Measurements from ENCODE around the gene FARP2.
"Not testable (repeated sequence)": the region's sequence is repeated elsewhere in the genome, so short reads cannot be mapped to it uniquely, and the experiment has no call there.

FARP2 gene

DNA sequence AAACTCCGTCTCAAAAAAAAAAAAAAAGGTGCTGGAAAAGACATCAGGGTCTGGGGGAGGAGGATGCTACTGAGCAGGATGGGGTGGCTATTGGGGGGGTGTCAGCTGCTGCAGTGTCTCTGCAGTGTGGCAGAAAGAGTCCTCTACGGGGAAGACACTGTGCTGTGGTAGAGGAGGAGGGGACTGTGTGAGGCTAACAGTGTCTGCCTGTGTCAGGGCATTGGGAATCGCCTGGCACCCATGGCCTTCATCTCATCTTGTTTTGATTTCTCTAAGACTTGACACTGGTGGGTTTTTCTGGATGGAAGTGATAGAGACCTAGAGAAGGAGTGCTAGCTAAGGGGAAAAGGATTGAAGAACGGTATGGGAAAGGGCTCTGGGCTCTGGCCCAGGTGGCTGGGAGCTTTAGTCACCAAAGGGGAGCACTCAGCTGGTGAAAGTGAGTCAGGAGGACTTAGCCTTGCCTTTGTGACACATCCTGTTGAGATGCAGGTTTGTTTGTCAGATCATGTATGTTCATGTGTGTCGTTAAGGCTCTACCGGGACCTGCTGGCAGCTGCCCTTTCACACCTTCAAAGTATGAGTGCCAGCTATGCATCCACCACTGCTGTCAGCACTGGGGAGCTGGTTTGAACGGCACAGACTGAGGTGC lies 58.0 kb downstream of the FARP2 start:
- Histone ChIP-seq H3K9ac (no peak overlapping the region), H3K4me1 (peaks cover 2% of the 10 kb centered on the region), H3K36me3 (ENCODE audit: control insufficient read depth, insufficient read depth, low read length) (no peaks in the 10 kb centered on the region), H3K9me3 (ENCODE audit: control insufficient read depth, low read length) (no peaks in the 10 kb centered on the region), H3K4me3 (ENCODE audit: low read depth, low read length) (no peak overlapping the region), H3K79me2 (peaks cover 20% of the 10 kb centered on the region), H3K4me2 (ENCODE audit: low read length) (no peak overlapping the region), H2AFZ (no peak overlapping the region), H3K27me3 (ENCODE audit: control insufficient read depth, insufficient read depth, low read length) (no peaks in the 10 kb centered on the region), H3K27ac (no peak overlapping the region)
- TF ChIP-seq, protein P1, sequence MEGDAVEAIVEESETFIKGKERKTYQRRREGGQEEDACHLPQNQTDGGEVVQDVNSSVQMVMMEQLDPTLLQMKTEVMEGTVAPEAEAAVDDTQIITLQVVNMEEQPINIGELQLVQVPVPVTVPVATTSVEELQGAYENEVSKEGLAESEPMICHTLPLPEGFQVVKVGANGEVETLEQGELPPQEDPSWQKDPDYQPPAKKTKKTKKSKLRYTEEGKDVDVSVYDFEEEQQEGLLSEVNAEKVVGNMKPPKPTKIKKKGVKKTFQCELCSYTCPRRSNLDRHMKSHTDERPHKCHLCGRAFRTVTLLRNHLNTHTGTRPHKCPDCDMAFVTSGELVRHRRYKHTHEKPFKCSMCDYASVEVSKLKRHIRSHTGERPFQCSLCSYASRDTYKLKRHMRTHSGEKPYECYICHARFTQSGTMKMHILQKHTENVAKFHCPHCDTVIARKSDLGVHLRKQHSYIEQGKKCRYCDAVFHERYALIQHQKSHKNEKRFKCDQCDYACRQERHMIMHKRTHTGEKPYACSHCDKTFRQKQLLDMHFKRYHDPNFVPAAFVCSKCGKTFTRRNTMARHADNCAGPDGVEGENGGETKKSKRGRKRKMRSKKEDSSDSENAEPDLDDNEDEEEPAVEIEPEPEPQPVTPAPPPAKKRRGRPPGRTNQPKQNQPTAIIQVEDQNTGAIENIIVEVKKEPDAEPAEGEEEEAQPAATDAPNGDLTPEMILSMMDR (IDR thresholded peaks at IDR 0.05) = no peak

DNA sequence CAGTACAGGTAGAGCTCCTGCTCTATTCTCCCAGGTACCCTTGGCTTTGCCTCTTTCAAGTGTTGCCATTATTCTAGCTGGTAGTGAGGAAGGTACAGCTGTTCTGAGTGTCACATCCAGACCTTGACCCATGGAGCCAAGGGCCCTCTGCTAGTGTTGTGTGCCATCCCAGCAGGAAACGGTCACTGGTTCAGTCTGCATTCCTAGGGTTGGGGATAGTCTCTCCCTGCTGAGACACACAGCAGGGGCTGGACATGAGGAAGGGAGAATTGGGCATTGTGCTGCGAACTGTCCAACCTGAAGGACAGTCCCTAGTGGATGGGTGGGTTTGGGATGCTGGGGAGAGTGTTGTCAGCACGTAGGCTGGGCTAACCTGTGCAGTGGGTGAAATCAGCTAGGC lies 59.1 kb downstream of the FARP2 start:
- no peak overlapping the region for H3K4me3 ChIP-seq (ENCODE audit: low read depth, low read length)
- no peaks in the 10 kb centered on the region for H3K27me3 ChIP-seq (ENCODE audit: control insufficient read depth, insufficient read depth, low read length)
- peaks cover 18% of the 10 kb centered on the region for H3K79me2 ChIP-seq
- H3K36me3 ChIP-seq (ENCODE audit: control insufficient read depth, insufficient read depth, low read length) = no peaks in the 10 kb centered on the region
- no peak overlapping the region for H2AFZ ChIP-seq
- H3K4me2 ChIP-seq (ENCODE audit: low read length) = no peak overlapping the region
- H3K4me1 ChIP-seq = peaks cover 2% of the 10 kb centered on the region
- no peaks in the 10 kb centered on the region for H3K9me3 ChIP-seq (ENCODE audit: control insufficient read depth, low read length)
- H3K9ac ChIP-seq = no peak overlapping the region
- no peak overlapping the region for H3K27ac ChIP-seq
- TF ChIP-seq, protein P1 (IDR thresholded peaks at IDR 0.05) = no peak

DNA sequence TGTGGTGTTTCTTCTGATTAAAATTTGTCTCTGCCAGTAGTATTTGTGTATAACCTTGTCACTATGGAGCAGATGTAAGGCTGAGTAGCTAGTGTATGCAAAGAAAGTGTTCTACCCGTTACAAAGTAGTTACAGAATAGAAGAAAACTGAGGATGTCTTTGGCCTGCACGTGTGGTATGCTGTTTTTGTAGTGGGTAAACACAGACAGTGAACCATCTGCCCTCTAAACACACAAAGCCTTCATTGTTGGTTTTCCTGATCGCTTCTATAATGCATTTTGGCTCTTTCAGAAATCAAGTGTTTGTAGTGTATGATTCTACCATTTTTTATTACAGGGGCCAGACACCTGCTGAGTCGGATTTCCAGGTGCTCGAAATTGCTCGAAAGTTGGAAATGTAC lies 61.5 kb downstream of the FARP2 start:
- Histone ChIP-seq H3K36me3 (ENCODE audit: control insufficient read depth, insufficient read depth, low read length) (no peaks in the 10 kb centered on the region), H3K4me3 (ENCODE audit: low read depth, low read length) (no peak overlapping the region), H3K4me1 (peaks cover 8% of the 10 kb centered on the region), H3K79me2 (peaks cover 31% of the 10 kb centered on the region), H3K27ac (no peak overlapping the region), H3K9ac (no peak overlapping the region), H3K4me2 (ENCODE audit: low read length) (no peak overlapping the region), H3K27me3 (ENCODE audit: control insufficient read depth, insufficient read depth, low read length) (no peaks in the 10 kb centered on the region), H3K9me3 (ENCODE audit: control insufficient read depth, low read length) (no peaks in the 10 kb centered on the region), H2AFZ (no peak overlapping the region)
- TF ChIP-seq, protein P1 (IDR thresholded peaks at IDR 0.05) = no peak

DNA sequence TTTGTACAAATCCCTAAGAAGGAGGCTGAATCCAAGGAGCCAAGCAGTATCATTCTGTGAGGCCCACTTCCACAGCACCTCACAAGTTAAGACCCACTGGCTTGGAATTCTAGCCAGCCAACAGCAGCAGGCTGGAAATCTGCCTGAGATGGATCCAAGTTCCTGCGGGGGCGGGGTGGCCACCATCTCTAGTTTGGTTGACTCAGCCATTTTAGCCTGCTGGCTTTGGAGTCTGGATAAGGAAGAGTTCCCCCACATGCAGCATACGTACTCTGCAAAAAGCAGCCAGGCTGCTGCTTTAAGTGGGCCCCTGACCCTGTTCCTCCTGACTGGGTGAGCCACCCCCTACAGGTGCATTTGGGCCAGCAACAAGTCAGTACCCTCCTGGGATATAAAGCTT lies 65.2 kb downstream of the FARP2 start:
- no peaks in the 10 kb centered on the region for H3K36me3 ChIP-seq (ENCODE audit: control insufficient read depth, insufficient read depth, low read length)
- H3K9me3 ChIP-seq (ENCODE audit: control insufficient read depth, low read length) = no peaks in the 10 kb centered on the region
- no peak overlapping the region for H3K4me2 ChIP-seq (ENCODE audit: low read length)
- H2AFZ ChIP-seq = no peak overlapping the region
- TF ChIP-seq, protein P1 (IDR thresholded peaks at IDR 0.05) = no peak
- peaks cover 6% of the 10 kb centered on the region for H3K4me1 ChIP-seq
- H3K9ac ChIP-seq = no peak overlapping the region
- no peaks in the 10 kb centered on the region for H3K27me3 ChIP-seq (ENCODE audit: control insufficient read depth, insufficient read depth, low read length)
- H3K4me3 ChIP-seq (ENCODE audit: low read depth, low read length) = no peak overlapping the region
- H3K79me2 ChIP-seq = peaks cover 26% of the 10 kb centered on the region
- no peak overlapping the region for H3K27ac ChIP-seq

DNA sequence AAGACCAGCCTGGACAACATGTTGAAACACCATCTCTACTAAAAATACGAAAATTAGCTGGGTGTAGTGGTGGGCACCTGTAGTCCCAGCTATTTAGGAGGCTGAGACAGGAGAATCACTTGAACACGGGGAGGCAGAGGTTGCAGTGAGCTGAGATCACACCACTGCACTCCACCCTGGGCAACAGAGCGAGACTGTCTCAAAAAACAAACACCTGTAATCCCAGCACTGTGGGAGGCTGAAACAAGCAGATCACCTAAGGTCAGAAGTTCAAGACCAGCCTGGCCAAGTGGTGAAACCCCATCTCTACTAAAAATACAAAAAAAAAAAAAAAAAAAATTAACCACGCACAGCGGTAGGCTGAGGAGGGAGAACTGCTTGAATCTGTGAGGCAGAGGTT lies 65.9 kb downstream of the FARP2 start:
- H3K36me3 ChIP-seq (ENCODE audit: control insufficient read depth, insufficient read depth, low read length); H3K27me3 ChIP-seq (ENCODE audit: control insufficient read depth, insufficient read depth, low read length); H3K4me3 ChIP-seq (ENCODE audit: low read depth, low read length); H3K4me2 ChIP-seq (ENCODE audit: low read length); H3K9me3 ChIP-seq (ENCODE audit: control insufficient read depth, low read length); H3K4me1 ChIP-seq; H3K27ac ChIP-seq; H2AFZ ChIP-seq; H3K9ac ChIP-seq: not testable (repeated sequence)
- peaks cover 26% of the 10 kb centered on the region for H3K79me2 ChIP-seq

All from parathyroid adenoma (tissue), 2 donors.